Endothelial cell of umbilical vein (primary cell): ENCODE data around the gene MAPKAPK2. TPM values are rescaled to one million over a fixed set of nuclear protein-coding genes. Genes with fewer than 3 reads are reported as not detected.

ENCODE experiments used
- BruUV-seq: library from RNA; stranded (reverse); fragments of 400-500 nt; replicated peaks from 2 replicates; lab custom pipeline; 2021; lab: Mats Ljungman, UMichigan
- CTCF ChIA-PET: fragments of 300-600, 350-600 bp; sonication (Branson Sonifier 250); formaldehyde crosslinking; loops from one replicate; lab custom pipeline; 2021; ENCODE audit warnings: antibody characterized with exemption, inconsistent platforms; lab: Charles Lee
- POLR2A ChIA-PET: fragments of 300-600, 350-600 bp; sonication (Branson Sonifier 250); formaldehyde crosslinking; loops from one replicate; lab custom pipeline; 2021; ENCODE audit warnings: antibody characterized with exemption, inconsistent platforms; lab: Charles Lee
- DNase-seq: peaks from one replicate; pipeline ENCODE4 v3.0.0-alpha.2; 2011; ENCODE audit warnings: low read depth, low spot score
- FAIRE-seq: peaks from 2 replicates; lab custom pipeline; 2011; peaks lifted over from hg19 to GRCh38; lab: Jason Lieb, UNC
- H2AFZ ChIP-seq: 2 replicates; pipeline ENCODE4 v1.6.0; 2012; ENCODE audit warnings: low read depth, low read length, control low read depth, inconsistent platforms
- H3K27ac ChIP-seq: 2 replicates; pipeline ENCODE4 v1.5.1; 2011; ENCODE audit warnings: low read depth, mild to moderate bottlenecking, control low read depth, low read length, moderate library complexity; ENCODE audit not compliant: insufficient read depth
- H3K27me3 ChIP-seq, 2 experiments: 2 replicates each; pipeline versions ENCODE4 v1.6.0 to v1.6.1; 2011; ENCODE audit warnings: low read length in 2 of 2, mixed read lengths in 1 of 2; ENCODE audit not compliant: control insufficient read depth in 2 of 2, insufficient read depth in 2 of 2
- H3K36me3 ChIP-seq, 2 experiments: 2 replicates in 1 of 2; 3 replicates in 1 of 2; pipeline ENCODE4 v1.5.1; 2011; ENCODE audit warnings: low read length in 2 of 2, mild to moderate bottlenecking in 1 of 2, moderate library complexity in 1 of 2; ENCODE audit not compliant: control insufficient read depth in 2 of 2, insufficient read depth in 2 of 2; ENCODE audit errors: extremely low read depth in 1 of 2
- H3K4me1 ChIP-seq: 3 replicates; pipeline ENCODE4 v1.5.1; 2011; ENCODE audit warnings: mild to moderate bottlenecking, low read length; ENCODE audit not compliant: control insufficient read depth, insufficient read depth; ENCODE audit errors: extremely low read depth
- H3K4me2 ChIP-seq: 2 replicates; pipeline ENCODE4 v1.6.1; 2011; ENCODE audit warnings: low read length, control low read depth, mixed read lengths; ENCODE audit not compliant: insufficient read depth
- H3K4me3 ChIP-seq, 3 experiments: fragments of 200-600 bp in 1 of 3; sonication (generic), shearing (Covaris generic) in 1 of 3; replicated peaks in 1 of 3; 2 replicates each; pipeline ENCODE4 v1.5.1; 2011 to 2016; ENCODE audit warnings: control low read depth in 3 of 3, low read length in 3 of 3, mild to moderate bottlenecking in 2 of 3, inconsistent platforms in 1 of 3, low read depth in 1 of 3, moderate library complexity in 1 of 3; ENCODE audit not compliant: insufficient read depth in 1 of 3
- H3K79me2 ChIP-seq: 2 replicates; pipeline ENCODE4 v1.6.0; 2012; ENCODE audit warnings: low read length, inconsistent platforms; ENCODE audit not compliant: control insufficient read depth, insufficient read depth
- H3K9ac ChIP-seq: replicated peaks from 2 replicates; pipeline ENCODE3; 2011; ENCODE audit warnings: low read length, control low read depth; ENCODE audit not compliant: insufficient read depth; ENCODE audit errors: extremely low read depth
- H3K9me1 ChIP-seq: replicated peaks from 3 replicates; pipeline ENCODE4 v1.6.0; 2011; ENCODE audit warnings: mild to moderate bottlenecking, low read length; ENCODE audit not compliant: control insufficient read depth, insufficient read depth; ENCODE audit errors: extremely low read depth
- H3K9me3 ChIP-seq: replicated peaks from 2 replicates; pipeline ENCODE4 v1.5.1; 2012; ENCODE audit warnings: low read length, inconsistent platforms; ENCODE audit not compliant: control insufficient read depth, insufficient read depth
- H4K20me1 ChIP-seq: replicated peaks from 2 replicates; pipeline ENCODE3; 2011; ENCODE audit warnings: mild to moderate bottlenecking, low read length; ENCODE audit not compliant: control insufficient read depth, insufficient read depth; ENCODE audit errors: extremely low read depth
- EZH2 ChIP-seq: IDR thresholded peaks from 2 replicates; pipeline ENCODE4 v1.6.1; 2012; ENCODE audit warnings: borderline replicate concordance, low read depth, mild to moderate bottlenecking, moderate library complexity, low read length, inconsistent platforms; ENCODE audit not compliant: severe bottlenecking
- FOS ChIP-seq: IDR thresholded peaks from 2 replicates; pipeline ENCODE4 v1.6.1; 2011; ENCODE audit warnings: mild to moderate bottlenecking, low read length, moderate library complexity, borderline replicate concordance; ENCODE audit not compliant: insufficient read depth
- GATA2 ChIP-seq: IDR thresholded peaks from 2 replicates; pipeline ENCODE4 v1.7.0; 2011; ENCODE audit warnings: low read depth, mild to moderate bottlenecking, moderate library complexity, mixed read lengths, low read length; ENCODE audit not compliant: insufficient read length, insufficient read depth
- JUN ChIP-seq: IDR thresholded peaks from 2 replicates; pipeline ENCODE4 v1.6.1; 2011; ENCODE audit warnings: borderline replicate concordance, low read depth; ENCODE audit not compliant: insufficient read length, insufficient read depth
- MYC ChIP-seq: IDR thresholded peaks from one replicate; pipeline ENCODE4 v1.6.1; 2011; ENCODE audit warnings: mild to moderate bottlenecking, low read depth, low read length
- POLR2A ChIP-seq: IDR thresholded peaks from 2 replicates; pipeline ENCODE4 v1.6.1; 2012; ENCODE audit warnings: low read depth, mild to moderate bottlenecking, control low read depth, low read length
- POLR2AphosphoS5 ChIP-seq: IDR thresholded peaks from 2 replicates; pipeline ENCODE4 v1.6.1; 2012; ENCODE audit warnings: low read depth, mild to moderate bottlenecking, control low read depth, low read length, moderate library complexity; ENCODE audit not compliant: insufficient read depth
- dilution Hi-C: fragments of 300-500 bp; cut with MboI; formaldehyde crosslinking; loops from one replicate; pipeline ENCODE4 v1.15.0; 2019; ENCODE audit warnings: low sequenced_read_pairs; ENCODE audit not compliant: extremely low pct_ligation_motif_present
- intact Hi-C: fragments of 100-400 bp; cut with micrococcal nuclease; formaldehyde crosslinking; loops from one replicate; pipeline ENCODE4 v1.10.0; 2022
- polyA plus RNA-seq, 4 experiments: library from polyadenylated mRNA; depleted of rRNA in 3 of 4; stranded (reverse) in 3 of 4; unstranded in 1 of 4; fragments of >200 nt; gene quantifications; 2 replicates each; pipeline versions ENCODE4 v1.2.1 to v1.2.3, GENCODE V29; 2011 to 2012; ENCODE audit warnings: missing spikeins in 1 of 4
- total RNA-seq: library from RNA; stranded (reverse); gene quantifications from 2 replicates; pipeline ENCODE4 v1.2.3, GENCODE V29; 2021
- TF ChIP-seq, protein P1 (sequence below): IDR thresholded peaks from 2 replicates; pipeline ENCODE4 v1.6.1; 2011; ENCODE audit not compliant: insufficient read depth, insufficient read length
- TF ChIP-seq, protein P2 (sequence below), 2 donors: IDR thresholded peaks; 1 replicate in 1 of 2; 2 replicates in 1 of 2; pipeline ENCODE4 v1.5.1; 2011; ENCODE audit warnings: low read length in 2 of 2, mild to moderate bottlenecking in 2 of 2, moderate library complexity in 2 of 2, control low read depth in 1 of 2, inconsistent platforms in 1 of 2, low read depth in 1 of 2; ENCODE audit not compliant: insufficient read depth in 1 of 2; ENCODE audit errors: extremely low read depth in 1 of 2

Gene MAPKAPK2
- total and polyA plus RNA-seq, 2 donors (not counting 3 experiments of a cell fraction or from before 2014, with no cell fraction given): 52.9 to 69.1 TPM

DNA sequence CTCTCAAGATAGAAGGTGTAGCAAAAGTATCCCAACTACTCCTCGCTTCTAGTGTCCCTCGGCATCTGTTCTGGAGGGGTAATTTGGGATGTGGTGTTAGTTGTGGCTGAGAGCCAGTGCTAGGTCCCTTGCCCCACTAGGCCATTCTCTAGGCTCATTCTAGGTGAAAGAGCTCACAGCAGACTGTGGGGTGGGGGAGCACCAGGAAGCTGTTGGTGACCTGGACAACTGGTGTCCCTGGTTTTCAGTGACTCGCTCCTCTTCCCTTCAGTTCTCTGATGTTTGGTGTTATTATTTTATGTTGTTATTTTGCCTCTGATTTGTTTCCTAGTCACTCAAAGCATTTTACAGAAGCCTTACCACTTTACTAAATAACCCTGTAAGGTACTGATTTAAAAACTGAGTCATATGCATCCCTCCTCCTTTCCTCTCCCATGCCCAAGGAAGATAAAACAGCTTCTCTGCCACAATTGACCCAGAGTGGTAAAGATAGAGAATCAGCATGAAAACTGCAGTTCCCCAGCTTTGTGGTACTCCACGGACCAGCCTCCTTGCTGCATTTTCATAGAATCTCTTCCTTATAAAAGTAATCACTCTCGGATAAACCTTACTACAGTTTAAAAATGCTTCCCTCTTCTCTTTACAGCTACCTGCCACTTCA lies 35.3 kb upstream of the MAPKAPK2 start:
- Histone ChIP-seq H3K27me3 (no peaks in the 10 kb centered on the region), H3K36me3 (peaks cover 6 to 7% of the 10 kb centered on the region in 2 experiments), H3K9me3 (no peaks in the 10 kb centered on the region), H3K4me3 (no peak overlapping the region), H3K4me1 (no peaks in the 10 kb centered on the region), H3K27ac (no peak overlapping the region), H3K9me1 (no peaks in the 10 kb centered on the region), H3K79me2 (no peaks in the 10 kb centered on the region), H2AFZ (no peak overlapping the region), H3K4me2 (no peak overlapping the region), H4K20me1 (no peaks in the 10 kb centered on the region), H3K9ac (no peak overlapping the region)
- intact Hi-C loops (no loop called here), dilution Hi-C loops (no loop called here)
- TF ChIP-seq JUN: no peak
- TF ChIP-seq MYC: no peak
- no peak for TF ChIP-seq POLR2AphosphoS5
- no peak for TF ChIP-seq EZH2
- TF ChIP-seq, protein P1, sequence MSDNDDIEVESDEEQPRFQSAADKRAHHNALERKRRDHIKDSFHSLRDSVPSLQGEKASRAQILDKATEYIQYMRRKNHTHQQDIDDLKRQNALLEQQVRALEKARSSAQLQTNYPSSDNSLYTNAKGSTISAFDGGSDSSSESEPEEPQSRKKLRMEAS: no peak
- no peak for TF ChIP-seq POLR2A
- FAIRE-seq (no peak), DNase-seq (no peak)
- CTCF ChIA-PET: interaction anchor here (0.7 to 6.6 kb wide), 8 partner anchors 9 to 159 kb away, joined by 3 to 52 read pairs (median 5); partner anchors contain the start of genes DYRK3 and EIF2D
- no TSS peak for BruUV-seq
- POLR2A ChIA-PET: no interaction called here

DNA sequence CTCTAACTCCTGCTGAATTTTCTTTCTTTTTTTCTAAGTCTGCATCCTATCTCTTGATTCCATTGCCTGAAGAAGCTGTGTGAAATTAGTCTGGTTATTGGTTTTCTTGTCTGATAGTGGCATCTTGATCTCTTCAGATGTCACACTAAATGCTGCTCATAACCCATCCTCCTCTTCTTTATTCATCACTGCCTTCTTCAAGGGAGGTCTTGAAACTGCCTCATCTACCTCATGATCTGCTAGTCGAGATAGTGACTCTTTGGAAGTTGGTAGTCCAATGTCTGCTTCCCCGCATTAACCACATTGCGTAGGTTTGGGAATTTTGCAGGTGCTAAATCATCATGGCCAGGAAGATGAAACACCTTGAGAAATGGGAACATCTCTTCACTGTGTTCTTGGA lies 33.7 kb upstream of the MAPKAPK2 start:
- Histone ChIP-seq H3K4me3 (no peak overlapping the region), H3K4me2 (no peak overlapping the region), H3K9me3 (no peaks in the 10 kb centered on the region), H3K79me2 (no peaks in the 10 kb centered on the region), H3K9me1 (no peaks in the 10 kb centered on the region), H3K36me3 (peaks cover 6 to 7% of the 10 kb centered on the region in 2 experiments), H3K27ac (no peak overlapping the region), H2AFZ (no peak overlapping the region), H4K20me1 (no peaks in the 10 kb centered on the region), H3K9ac (no peak overlapping the region), H3K4me1 (no peaks in the 10 kb centered on the region), H3K27me3 (no peaks in the 10 kb centered on the region)
- no TSS peak for BruUV-seq
- ChIA-PET CTCF (interaction anchor here (2.8 to 6.6 kb wide), 2 partner anchors 8 to 13 kb away, joined by 15 to 52 read pairs; no protein-coding TSS in a partner anchor), POLR2A (no interaction called here)
- dilution Hi-C loops: no loop called here
- intact Hi-C loops: no loop called here
- TF ChIP-seq, protein P2, sequence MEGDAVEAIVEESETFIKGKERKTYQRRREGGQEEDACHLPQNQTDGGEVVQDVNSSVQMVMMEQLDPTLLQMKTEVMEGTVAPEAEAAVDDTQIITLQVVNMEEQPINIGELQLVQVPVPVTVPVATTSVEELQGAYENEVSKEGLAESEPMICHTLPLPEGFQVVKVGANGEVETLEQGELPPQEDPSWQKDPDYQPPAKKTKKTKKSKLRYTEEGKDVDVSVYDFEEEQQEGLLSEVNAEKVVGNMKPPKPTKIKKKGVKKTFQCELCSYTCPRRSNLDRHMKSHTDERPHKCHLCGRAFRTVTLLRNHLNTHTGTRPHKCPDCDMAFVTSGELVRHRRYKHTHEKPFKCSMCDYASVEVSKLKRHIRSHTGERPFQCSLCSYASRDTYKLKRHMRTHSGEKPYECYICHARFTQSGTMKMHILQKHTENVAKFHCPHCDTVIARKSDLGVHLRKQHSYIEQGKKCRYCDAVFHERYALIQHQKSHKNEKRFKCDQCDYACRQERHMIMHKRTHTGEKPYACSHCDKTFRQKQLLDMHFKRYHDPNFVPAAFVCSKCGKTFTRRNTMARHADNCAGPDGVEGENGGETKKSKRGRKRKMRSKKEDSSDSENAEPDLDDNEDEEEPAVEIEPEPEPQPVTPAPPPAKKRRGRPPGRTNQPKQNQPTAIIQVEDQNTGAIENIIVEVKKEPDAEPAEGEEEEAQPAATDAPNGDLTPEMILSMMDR (IDR thresholded peaks at IDR 0.05; ENCODE audit: extremely low read depth in 1 of 2, insufficient read depth in 1 of 2, low read depth in 1 of 2, low read length in 2 of 2): no peak
- TF ChIP-seq POLR2A: no peak
- no peak for TF ChIP-seq FOS
- no peak for TF ChIP-seq POLR2AphosphoS5
- TF ChIP-seq, protein P1: no peak
- no peak for TF ChIP-seq MYC
- TF ChIP-seq EZH2: no peak
- no peak for TF ChIP-seq GATA2
- TF ChIP-seq JUN: no peak
- FAIRE-seq (no peak), DNase-seq (no peak)
